Natural killer cell (primary cell): ENCODE measurements around the gene FLVCR2. TPM values are rescaled to one million over a fixed set of nuclear protein-coding genes. Genes with fewer than 3 reads are reported as not detected.
A peak's percentile ranks its signal among the peaks of the same experiment; 100 is the strongest.

Source experiments
- ATAC-seq, 3 donors: fragments of 150-1000 bp in 2 of 3; fragments of 200-7000 bp in 1 of 3; cut with Tn5 transposase; 1 replicate in 1 of 3; 2 replicates in 2 of 3; pipeline ENCODE4 v1.10.0; 2021; ENCODE audit warnings: mild to moderate bottlenecking in 2 of 3, moderate library complexity in 2 of 3
- DNase-seq, 2 donors: peaks; one replicate each; pipeline versions ENCODE4 v3.0.0 to v3.0.0-alpha.2; 2013 to 2021; ENCODE audit warnings: mixed read lengths in 1 of 2
- H3K27ac ChIP-seq: one replicate; pipeline ENCODE4 v1.5.1; 2013; ENCODE audit warnings: mild to moderate bottlenecking, low read length
- H3K27me3 ChIP-seq: one replicate; pipeline ENCODE4 v1.6.1; 2013; ENCODE audit warnings: low read length; ENCODE audit not compliant: control insufficient read depth, insufficient read depth
- H3K36me3 ChIP-seq: one replicate; pipeline ENCODE4 v1.6.1; 2013; ENCODE audit warnings: low read length; ENCODE audit not compliant: control insufficient read depth, insufficient read depth
- H3K4me1 ChIP-seq: one replicate; pipeline ENCODE4 v1.6.1; 2013; ENCODE audit warnings: low read length; ENCODE audit not compliant: control insufficient read depth, insufficient read depth
- H3K4me3 ChIP-seq: one replicate; pipeline ENCODE4 v1.5.1; 2013; ENCODE audit warnings: low read length
- H3K9me3 ChIP-seq: one replicate; pipeline ENCODE4 v1.6.1; 2013; ENCODE audit warnings: low read length; ENCODE audit not compliant: control insufficient read depth, insufficient read depth
- H3K27ac Mint-ChIP-seq, 2 donors: one replicate each; pipeline ENCODE4 v1.8.0; 2022; ENCODE audit warnings: mild to moderate bottlenecking in 2 of 2, mixed read lengths in 2 of 2, moderate library complexity in 1 of 2
- H3K27me3 Mint-ChIP-seq, 2 donors: one replicate each; pipeline ENCODE4 v1.8.0; 2022; ENCODE audit warnings: low read depth in 2 of 2, mixed read lengths in 2 of 2
- H3K36me3 Mint-ChIP-seq: one replicate; pipeline ENCODE4 v1.8.0; 2022; ENCODE audit warnings: mixed read lengths
- H3K4me1 Mint-ChIP-seq, 2 donors: one replicate each; pipeline ENCODE4 v1.8.0; 2022; ENCODE audit warnings: mixed read lengths in 2 of 2
- H3K4me3 Mint-ChIP-seq: one replicate; pipeline ENCODE4 v1.8.0; 2022; ENCODE audit warnings: mild to moderate bottlenecking, moderate library complexity, mixed read lengths
- H3K9me3 Mint-ChIP-seq, 2 donors: one replicate each; pipeline ENCODE4 v1.8.0; 2022; ENCODE audit warnings: mixed read lengths in 2 of 2
- WGBS: methylation state at CpG from one replicate; pipeline ENCODE4 v1.1.7; 2013; ENCODE audit warnings: missing lambda C conversion rate; ENCODE audit not compliant: insufficient coverage; 5-methylcytosine and 5-hydroxymethylcytosine counted together
- intact Hi-C: fragments of 100-400 bp; cut with micrococcal nuclease; formaldehyde crosslinking; loops from one replicate; pipeline ENCODE4 v1.14.2; 2022
- total RNA-seq, 4 donors: library from RNA; stranded (reverse); fragments of 120-200 nt in 1 of 4; gene quantifications; one replicate each; pipeline versions ENCODE4 v1.2.3 to v1.2.4, GENCODE V29; 2013 to 2022
- TF ChIP-seq, protein P1 (sequence below): fragments of 200-600 bp; IDR thresholded peaks from one replicate; pipeline ENCODE4 v1.8.0; 2022; ENCODE audit warnings: antibody characterized with exemption

The FLVCR2 gene, protein sequence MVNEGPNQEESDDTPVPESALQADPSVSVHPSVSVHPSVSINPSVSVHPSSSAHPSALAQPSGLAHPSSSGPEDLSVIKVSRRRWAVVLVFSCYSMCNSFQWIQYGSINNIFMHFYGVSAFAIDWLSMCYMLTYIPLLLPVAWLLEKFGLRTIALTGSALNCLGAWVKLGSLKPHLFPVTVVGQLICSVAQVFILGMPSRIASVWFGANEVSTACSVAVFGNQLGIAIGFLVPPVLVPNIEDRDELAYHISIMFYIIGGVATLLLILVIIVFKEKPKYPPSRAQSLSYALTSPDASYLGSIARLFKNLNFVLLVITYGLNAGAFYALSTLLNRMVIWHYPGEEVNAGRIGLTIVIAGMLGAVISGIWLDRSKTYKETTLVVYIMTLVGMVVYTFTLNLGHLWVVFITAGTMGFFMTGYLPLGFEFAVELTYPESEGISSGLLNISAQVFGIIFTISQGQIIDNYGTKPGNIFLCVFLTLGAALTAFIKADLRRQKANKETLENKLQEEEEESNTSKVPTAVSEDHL
- 1 to 10 TPM; 1.4 to 4.8 (median 2.1) TPM for total RNA-seq
- total RNA-seq (2013): 2.0 TPM

DNA sequence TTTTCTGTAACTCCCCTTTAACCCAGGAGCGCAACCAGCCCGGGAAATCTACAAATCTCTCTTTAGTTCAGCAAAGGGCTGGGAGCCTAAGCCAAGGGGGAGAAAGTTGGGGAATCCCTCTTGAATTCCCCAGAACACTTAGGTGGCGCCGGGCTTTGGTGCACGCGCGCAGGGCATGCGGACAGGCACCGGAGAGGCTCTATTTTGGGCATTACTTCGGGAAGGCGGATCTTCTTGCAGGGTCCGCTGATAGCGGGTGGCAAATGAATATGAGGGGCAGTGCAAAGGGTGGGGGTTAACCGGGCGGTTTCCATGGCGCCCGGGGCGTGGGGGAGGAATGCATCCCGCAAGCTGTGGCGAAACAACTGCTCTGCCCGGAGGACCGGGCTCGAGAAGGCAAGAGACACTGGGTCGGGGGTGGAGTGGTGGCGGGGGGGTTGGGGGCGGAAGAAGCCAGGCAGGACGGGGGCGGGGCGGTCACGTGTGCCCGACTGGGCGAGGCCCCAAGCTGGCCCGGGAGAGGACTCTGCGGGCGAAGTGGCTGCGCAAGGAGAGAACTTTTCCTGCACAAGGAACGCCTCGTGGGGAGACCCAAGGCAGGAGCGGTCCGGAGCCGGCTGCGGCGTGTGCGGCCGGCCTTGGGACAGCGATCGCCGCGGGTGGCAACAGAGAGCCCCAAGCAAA is at the start of gene FLVCR2:
Gene FLVCR2 (plus strand): TSS at position 519 of the 684 bp plus-strand sequence. CDS start 353 bp downstream, outside the sequence.
- Mint-ChIP-seq H3K4me3 (peak within 1 kb of the TSS; percentile 95), H3K9me3 (no peaks in the 10 kb centered on the region), H3K27me3 (no peaks in the 10 kb centered on the region), H3K27ac (peak within 1 kb of the TSS; percentile 39 to 60), H3K4me1 (peaks cover 20 to 22% of the 10 kb centered on the region in 2 donors), H3K36me3 (no peaks in the 10 kb centered on the region)
- intact Hi-C loops: loop anchor here (2.0 kb wide), 1 partner anchor 405 kb away; no protein-coding TSS in a partner anchor
- peaks cover 16% of the 10 kb centered on the region for H3K4me1 ChIP-seq
- TF ChIP-seq, protein P1, sequence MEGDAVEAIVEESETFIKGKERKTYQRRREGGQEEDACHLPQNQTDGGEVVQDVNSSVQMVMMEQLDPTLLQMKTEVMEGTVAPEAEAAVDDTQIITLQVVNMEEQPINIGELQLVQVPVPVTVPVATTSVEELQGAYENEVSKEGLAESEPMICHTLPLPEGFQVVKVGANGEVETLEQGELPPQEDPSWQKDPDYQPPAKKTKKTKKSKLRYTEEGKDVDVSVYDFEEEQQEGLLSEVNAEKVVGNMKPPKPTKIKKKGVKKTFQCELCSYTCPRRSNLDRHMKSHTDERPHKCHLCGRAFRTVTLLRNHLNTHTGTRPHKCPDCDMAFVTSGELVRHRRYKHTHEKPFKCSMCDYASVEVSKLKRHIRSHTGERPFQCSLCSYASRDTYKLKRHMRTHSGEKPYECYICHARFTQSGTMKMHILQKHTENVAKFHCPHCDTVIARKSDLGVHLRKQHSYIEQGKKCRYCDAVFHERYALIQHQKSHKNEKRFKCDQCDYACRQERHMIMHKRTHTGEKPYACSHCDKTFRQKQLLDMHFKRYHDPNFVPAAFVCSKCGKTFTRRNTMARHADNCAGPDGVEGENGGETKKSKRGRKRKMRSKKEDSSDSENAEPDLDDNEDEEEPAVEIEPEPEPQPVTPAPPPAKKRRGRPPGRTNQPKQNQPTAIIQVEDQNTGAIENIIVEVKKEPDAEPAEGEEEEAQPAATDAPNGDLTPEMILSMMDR: no peak
- no peaks in the 10 kb centered on the region for H3K36me3 ChIP-seq
- no peaks in the 10 kb centered on the region for H3K9me3 ChIP-seq
- no peaks in the 10 kb centered on the region for H3K27me3 ChIP-seq
- ATAC-seq: peak; percentile 61 to 78 (median 72)
- under 1% methylated on average over 49 of the region's 49 CpGs for WGBS
- peak within 1 kb of the TSS; percentile 38 for H3K4me3 ChIP-seq
- H3K27ac ChIP-seq: no peak within 1 kb of the TSS
- DNase-seq: peak; percentile 33 to 76

DNA sequence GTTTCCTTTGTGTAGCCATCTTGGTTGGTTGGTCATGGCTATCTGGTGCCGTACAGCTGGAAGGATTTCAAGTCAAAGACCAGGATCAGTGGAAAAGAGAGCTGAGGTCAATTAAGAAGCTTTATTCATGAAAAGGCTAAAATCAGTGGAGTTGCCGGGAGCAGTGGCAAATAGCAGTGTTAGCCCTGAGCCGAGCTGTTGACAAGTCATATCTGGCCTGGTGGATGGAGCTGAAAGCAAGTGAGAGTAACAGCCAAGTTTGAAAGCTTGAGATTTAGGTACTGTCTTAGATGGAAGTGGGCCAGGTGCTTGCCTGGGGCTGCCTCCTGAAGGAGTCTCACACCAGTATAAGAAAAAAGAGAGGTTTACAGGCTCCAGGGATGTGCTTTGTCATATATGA is 47.2 kb upstream of the FLVCR2 start:
- peaks cover 57 to 72% of the 10 kb centered on the region in 2 donors for H3K4me1 Mint-ChIP-seq
- no peak overlapping the region for H3K4me3 ChIP-seq
- H3K4me3 Mint-ChIP-seq: no peak overlapping the region
- H3K27ac ChIP-seq: no peak overlapping the region
- H3K36me3 Mint-ChIP-seq: peaks cover 18% of the 10 kb centered on the region
- H3K27ac Mint-ChIP-seq: peak overlapping the region; percentile 4 to 7
- peaks cover 40% of the 10 kb centered on the region for H3K36me3 ChIP-seq
- intact Hi-C loops: no loop called here
- no peak for ATAC-seq
- 85% methylated on average over 3 of the region's 3 CpGs for WGBS
- TF ChIP-seq, protein P1: no peak
- no peak for DNase-seq
- no peaks in the 10 kb centered on the region for H3K27me3 Mint-ChIP-seq
- no peaks in the 10 kb centered on the region for H3K9me3 Mint-ChIP-seq
- H3K27me3 ChIP-seq: no peaks in the 10 kb centered on the region
- peaks cover 3% of the 10 kb centered on the region for H3K4me1 ChIP-seq
- H3K9me3 ChIP-seq: no peaks in the 10 kb centered on the region

DNA sequence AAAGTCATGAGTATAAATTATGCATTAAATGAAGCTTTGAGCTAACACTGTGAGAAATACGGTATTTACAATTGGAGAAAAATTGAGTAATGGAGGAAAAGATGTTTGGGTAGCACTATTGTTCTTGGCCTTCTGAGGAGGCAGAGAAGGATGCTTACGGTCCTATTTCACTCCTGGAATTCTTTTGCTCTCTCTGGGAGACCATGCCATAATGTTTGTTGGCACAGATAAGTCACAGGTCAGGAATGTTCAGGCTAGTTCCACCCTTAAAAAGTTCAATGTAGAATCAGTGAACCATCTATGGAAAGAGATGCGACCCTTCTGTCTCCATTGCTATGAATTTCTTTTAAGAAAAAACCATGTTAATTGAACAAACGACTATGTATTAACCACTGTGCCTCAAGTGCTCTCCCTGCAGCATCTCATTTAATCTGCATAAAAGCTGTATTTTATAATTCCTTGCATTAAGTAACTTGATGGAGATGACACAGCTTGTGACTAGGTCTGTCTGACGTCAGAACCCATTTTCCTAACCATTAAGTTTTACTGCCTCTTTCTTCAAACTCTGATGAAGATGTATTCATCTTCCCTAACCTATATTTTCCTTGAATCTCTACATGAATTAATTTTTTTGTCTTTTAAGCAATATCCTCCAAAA is 46.6 kb upstream of the FLVCR2 start:
- peaks cover 52 to 67% of the 10 kb centered on the region in 2 donors for H3K4me1 Mint-ChIP-seq
- DNase-seq: no peak

More for the DNA sequence above, 46.6 kb upstream of the FLVCR2 start:
- TF ChIP-seq, protein P1: no peak
- ATAC-seq: no peak
- H3K9me3 Mint-ChIP-seq: no peaks in the 10 kb centered on the region
- Histone ChIP-seq H3K27ac (no peak overlapping the region), H3K9me3 (no peaks in the 10 kb centered on the region), H3K36me3 (peaks cover 35% of the 10 kb centered on the region), H3K27me3 (no peaks in the 10 kb centered on the region), H3K4me1 (peaks cover 3% of the 10 kb centered on the region), H3K4me3 (no peak overlapping the region)
- no peak overlapping the region for H3K4me3 Mint-ChIP-seq
- H3K36me3 Mint-ChIP-seq: peaks cover 18% of the 10 kb centered on the region
- intact Hi-C loops: no loop called here
- no peaks in the 10 kb centered on the region for H3K27me3 Mint-ChIP-seq
- WGBS: 90% methylated on average over 5 of the region's 5 CpGs
- H3K27ac Mint-ChIP-seq: peak overlapping the region; percentile 4 to 41
